HG02623 (cell line): ENCODE measurements around the gene MIA.
"Not testable (repeated sequence)": the region's sequence is repeated elsewhere in the genome, so short reads cannot be mapped to it uniquely, and the experiment has no call there.

Experiments used
- ATAC-seq: cut with Tn5 transposase; IDR thresholded peaks from one replicate; pipeline ENCODE4 v1.9.1; 2021; ENCODE audit warnings: moderate library complexity; ENCODE audit not compliant: unreplicated experiment

The MIA gene

GRCh38 chr19:40802300-40803169 is 27.2 kb downstream of the MIA start:
- no peak for ATAC-seq

GRCh38 chr19:40803170-40803856 is 28.0 kb downstream of the MIA start:
- ATAC-seq: no peak

- ATAC-seq: no peak
Measured at GRCh38 chr19:40803857-40804782, 28.8 kb downstream of the MIA start.

GRCh38 chr19:40804783-40805242 is 29.5 kb downstream of the MIA start:
- no peak for ATAC-seq

GRCh38 chr19:40805258-40805868 is 30.0 kb downstream of the MIA start:
- ATAC-seq: no peak

GRCh38 chr19:40806423-40807146 is 31.3 kb downstream of the MIA start:
- peak; percentile 38 for ATAC-seq

GRCh38 chr19:40807147-40808020 is 32.1 kb downstream of the MIA start:
- ATAC-seq: no peak

- no peak for ATAC-seq
Measured at GRCh38 chr19:40808021-40808325, 32.7 kb downstream of the MIA start.

- no peak for ATAC-seq
Measured at GRCh38 chr19:40808497-40808896, 33.2 kb downstream of the MIA start.

GRCh38 chr19:40809358-40810086 is 34.2 kb downstream of the MIA start:
- ATAC-seq: no peak

GRCh38 chr19:40810160-40810559 is 34.8 kb downstream of the MIA start:
- ATAC-seq: no peak

- ATAC-seq: not testable (repeated sequence)
Measured at GRCh38 chr19:40810649-40811408, 35.5 kb downstream of the MIA start.

- ATAC-seq: no peak
Measured at GRCh38 chr19:40811478-40812341, 36.4 kb downstream of the MIA start.

- ATAC-seq: not testable (repeated sequence)
Measured at GRCh38 chr19:40812571-40812970, 37.2 kb downstream of the MIA start.

- no peak for ATAC-seq
Measured at GRCh38 chr19:40813182-40813581, 37.9 kb downstream of the MIA start.

GRCh38 chr19:40815223-40815622 is 39.9 kb downstream of the MIA start:
- no peak for ATAC-seq
